ENCODE results near the gene SORCS2.

The SORCS2 gene

DNA sequence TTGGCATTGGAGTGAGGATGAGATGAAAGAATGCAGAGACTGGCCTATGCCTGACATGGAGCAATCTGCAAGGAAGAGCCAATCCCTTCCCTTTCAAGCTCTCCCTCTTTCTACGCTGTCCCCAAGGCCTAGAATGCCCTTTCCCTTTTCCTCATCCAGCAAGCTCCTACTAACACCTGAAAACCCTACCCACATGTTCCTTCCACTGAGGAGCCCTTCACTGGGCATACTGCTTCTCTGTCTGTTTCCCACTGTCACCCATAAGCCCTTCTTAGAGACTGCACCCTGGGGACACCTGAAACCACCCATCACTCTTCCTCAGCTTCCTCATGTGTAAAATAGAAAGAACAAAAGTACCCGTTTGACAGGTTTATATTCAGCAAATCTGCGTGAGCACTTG, 492.0 kb downstream of the SORCS2 start:
- TF ChIP-seq, protein P1, sequence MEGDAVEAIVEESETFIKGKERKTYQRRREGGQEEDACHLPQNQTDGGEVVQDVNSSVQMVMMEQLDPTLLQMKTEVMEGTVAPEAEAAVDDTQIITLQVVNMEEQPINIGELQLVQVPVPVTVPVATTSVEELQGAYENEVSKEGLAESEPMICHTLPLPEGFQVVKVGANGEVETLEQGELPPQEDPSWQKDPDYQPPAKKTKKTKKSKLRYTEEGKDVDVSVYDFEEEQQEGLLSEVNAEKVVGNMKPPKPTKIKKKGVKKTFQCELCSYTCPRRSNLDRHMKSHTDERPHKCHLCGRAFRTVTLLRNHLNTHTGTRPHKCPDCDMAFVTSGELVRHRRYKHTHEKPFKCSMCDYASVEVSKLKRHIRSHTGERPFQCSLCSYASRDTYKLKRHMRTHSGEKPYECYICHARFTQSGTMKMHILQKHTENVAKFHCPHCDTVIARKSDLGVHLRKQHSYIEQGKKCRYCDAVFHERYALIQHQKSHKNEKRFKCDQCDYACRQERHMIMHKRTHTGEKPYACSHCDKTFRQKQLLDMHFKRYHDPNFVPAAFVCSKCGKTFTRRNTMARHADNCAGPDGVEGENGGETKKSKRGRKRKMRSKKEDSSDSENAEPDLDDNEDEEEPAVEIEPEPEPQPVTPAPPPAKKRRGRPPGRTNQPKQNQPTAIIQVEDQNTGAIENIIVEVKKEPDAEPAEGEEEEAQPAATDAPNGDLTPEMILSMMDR (IDR thresholded peaks at IDR 0.05; ENCODE audit: control extremely low read depth, extremely low read depth, low read depth, missing control alignments): no peak
- DNase-seq (ENCODE audit: extremely low spot score): no peak
- CTCF ChIA-PET: no interaction called here
- POLR2A ChIA-PET: no interaction called here

DNA sequence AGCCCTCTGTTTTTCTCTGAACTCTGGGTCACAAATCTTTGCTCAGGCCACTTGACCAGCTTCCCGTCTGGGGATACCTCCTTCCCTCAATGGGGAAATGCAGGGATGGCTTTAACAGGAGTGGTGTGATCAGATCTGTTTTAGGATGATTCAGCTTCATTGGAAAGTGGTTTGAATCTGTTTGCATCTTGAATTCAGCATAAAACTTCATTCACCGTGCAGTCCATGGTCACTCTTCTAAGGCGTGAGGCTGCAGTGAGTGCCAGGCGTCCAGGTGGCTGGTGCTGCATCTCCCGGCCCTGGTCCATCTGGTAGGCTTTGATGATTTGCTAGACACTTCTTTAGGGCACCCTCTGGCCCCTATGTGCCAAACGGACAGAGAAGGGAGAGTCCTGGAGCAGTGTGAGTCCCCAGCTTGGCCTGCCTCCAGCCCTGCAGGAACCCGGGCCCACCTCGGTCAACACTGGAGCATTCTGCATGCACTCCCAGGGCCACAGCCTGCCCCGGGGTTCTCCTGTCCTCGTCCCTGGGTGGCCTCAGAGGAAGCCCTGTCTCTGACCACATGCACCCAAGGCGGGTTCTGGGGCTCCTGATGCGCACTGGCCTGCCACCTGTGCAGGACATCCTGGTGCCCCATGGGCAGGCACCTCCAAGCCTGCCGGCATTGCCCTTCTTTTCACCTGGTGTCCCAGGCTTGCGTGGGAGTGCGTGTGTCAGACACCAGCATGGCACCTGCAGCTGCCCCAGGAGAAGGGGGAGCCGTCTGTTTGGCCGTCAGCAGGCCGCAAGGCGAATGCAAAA, 493.9 kb downstream of the SORCS2 start:
- DNase-seq (ENCODE audit: extremely low spot score): no peak
- ChIA-PET CTCF (no interaction called here), POLR2A (no interaction called here)
- TF ChIP-seq, protein P1 (IDR thresholded peaks at IDR 0.05; ENCODE audit: control extremely low read depth, extremely low read depth, low read depth, missing control alignments): no peak

- no peak for DNase-seq (ENCODE audit: extremely low spot score)
- POLR2A ChIA-PET: no interaction called here
- CTCF ChIA-PET: no interaction called here
- TF ChIP-seq, protein P1 (IDR thresholded peaks at IDR 0.05; ENCODE audit: control extremely low read depth, extremely low read depth, low read depth, missing control alignments): no peak
These were observed 494.7 kb downstream of the SORCS2 start for GRCh38 chr4:7687006-7687405.

DNA sequence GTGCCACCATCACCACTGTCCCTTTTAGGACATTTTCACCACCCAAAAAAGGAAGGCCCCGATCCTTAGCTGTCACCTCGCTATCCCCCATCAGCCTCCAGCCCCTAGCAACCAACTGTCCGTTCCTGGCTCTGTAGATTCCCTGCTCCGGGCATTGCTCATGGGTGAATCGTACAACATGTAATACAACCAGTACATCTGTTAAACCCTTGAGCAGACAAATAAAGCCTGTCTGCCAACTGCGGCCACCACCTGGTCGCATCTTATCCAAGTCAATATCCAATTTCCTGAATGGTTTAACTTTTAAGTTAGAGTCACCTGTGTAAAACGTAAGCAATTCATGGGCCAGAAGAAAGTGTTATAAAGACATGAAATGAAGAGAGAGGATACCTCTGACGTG, 495.5 kb downstream of the SORCS2 start:
- ChIA-PET CTCF (no interaction called here), POLR2A (no interaction called here)
- no peak for DNase-seq (ENCODE audit: extremely low spot score)
- TF ChIP-seq, protein P1 (IDR thresholded peaks at IDR 0.05; ENCODE audit: control extremely low read depth, extremely low read depth, low read depth, missing control alignments): no peak

GRCh38 chr4:7689773-7690693, 497.7 kb downstream of the SORCS2 start:
- CTCF ChIA-PET: no interaction called here
- DNase-seq (ENCODE audit: extremely low spot score): no peak
- POLR2A ChIA-PET: no interaction called here
- TF ChIP-seq, protein P1 (IDR thresholded peaks at IDR 0.05; ENCODE audit: control extremely low read depth, extremely low read depth, low read depth, missing control alignments): no peak

GRCh38 chr4:7691061-7691460, 498.7 kb downstream of the SORCS2 start:
- ChIA-PET POLR2A (no interaction called here), CTCF (no interaction called here)
- DNase-seq (ENCODE audit: extremely low spot score): no peak

More at GRCh38 chr4:7691061-7691460, 498.7 kb downstream of the SORCS2 start:
- TF ChIP-seq, protein P1 (IDR thresholded peaks at IDR 0.05; ENCODE audit: control extremely low read depth, extremely low read depth, low read depth, missing control alignments): no peak

Measured in GM10248 (cell line).